GM23248 (cell line): ENCODE measurements around the gene TEF.

ENCODE experiments used
- EZH2 ChIP-seq: fragments of 200-600 bp; sonication (generic); IDR thresholded peaks from 2 replicates; pipeline ENCODE4 v1.6.1; 2018; ENCODE audit warnings: antibody characterized with exemption, mild to moderate bottlenecking; ENCODE audit not compliant: insufficient read depth, poor library complexity, severe bottlenecking
- EZH2phosphoT487 ChIP-seq: fragments of 200-600 bp; sonication (generic); IDR thresholded peaks from 2 replicates; pipeline ENCODE4 v1.6.1; 2018; ENCODE audit warnings: antibody characterized with exemption, moderate library complexity, mild to moderate bottlenecking, low read depth; ENCODE audit not compliant: insufficient read depth

- TF ChIP-seq EZH2 (no peak), EZH2phosphoT487 (no peak)
Measured at GRCh38 chr22:41367039-41367679, 14.6 kb upstream of the TEF start.
